GM12874 (cell line): ENCODE data around the gene ZNF507.

Experiments
- CTCF ChIP-seq: IDR thresholded peaks from 2 replicates; pipeline ENCODE4 v1.5.1; 2011; ENCODE audit warnings: low read depth, mild to moderate bottlenecking, control low read depth, low read length, moderate library complexity; ENCODE audit not compliant: insufficient read depth

Gene ZNF507

DNA sequence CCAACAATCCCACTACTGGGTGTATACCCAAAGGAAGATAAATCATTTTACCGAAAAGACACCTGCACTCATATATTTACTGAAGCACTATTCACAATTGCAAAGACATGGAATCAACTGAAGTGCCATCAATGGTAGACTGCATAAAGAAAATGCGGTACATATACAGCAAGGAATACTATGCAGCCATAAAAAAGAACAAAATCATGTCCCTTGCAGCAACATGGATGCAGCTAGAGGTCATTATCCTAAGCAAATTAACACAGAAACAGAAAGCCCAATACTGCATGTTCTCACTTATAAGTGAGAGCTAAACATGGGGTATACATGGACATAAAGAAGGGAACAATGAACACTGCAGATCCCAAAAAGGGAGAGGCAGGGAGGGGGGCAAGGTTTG is 2.7 kb upstream of the ZNF507 start:
- TF ChIP-seq CTCF, result no peak

DNA sequence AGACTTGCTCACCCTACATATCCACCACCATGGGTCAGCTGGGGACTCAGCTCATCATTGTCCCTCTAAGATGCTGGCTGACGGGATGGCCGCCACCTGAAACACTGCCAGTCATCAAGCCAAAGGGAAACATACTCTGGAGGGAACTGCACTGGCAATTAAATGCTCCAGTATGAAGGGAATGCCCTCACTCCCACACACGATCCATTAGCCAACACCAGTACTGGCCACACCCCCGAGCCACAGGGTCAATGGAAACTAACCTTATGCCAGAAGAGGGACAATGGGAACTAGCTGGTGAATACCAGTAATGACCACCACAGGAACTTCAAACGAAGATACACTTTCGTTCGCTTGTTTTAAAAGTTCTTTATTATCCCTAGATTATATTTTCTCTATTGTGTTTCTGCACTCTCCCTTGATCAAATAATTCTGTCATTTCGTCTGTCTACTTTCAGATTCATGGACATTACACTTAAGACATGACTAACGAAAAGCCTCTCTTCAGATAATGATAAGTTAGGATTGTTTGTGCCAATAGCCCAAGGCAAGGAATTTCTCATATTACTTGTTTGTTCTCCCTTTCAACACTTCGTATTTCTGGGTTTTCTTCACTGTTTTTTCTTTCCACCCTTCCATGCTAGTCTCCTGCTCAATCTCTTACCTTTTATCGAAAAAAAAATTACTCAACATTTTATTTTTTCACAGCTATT is 1.7 kb upstream of the ZNF507 start:
- no peak for TF ChIP-seq CTCF

DNA sequence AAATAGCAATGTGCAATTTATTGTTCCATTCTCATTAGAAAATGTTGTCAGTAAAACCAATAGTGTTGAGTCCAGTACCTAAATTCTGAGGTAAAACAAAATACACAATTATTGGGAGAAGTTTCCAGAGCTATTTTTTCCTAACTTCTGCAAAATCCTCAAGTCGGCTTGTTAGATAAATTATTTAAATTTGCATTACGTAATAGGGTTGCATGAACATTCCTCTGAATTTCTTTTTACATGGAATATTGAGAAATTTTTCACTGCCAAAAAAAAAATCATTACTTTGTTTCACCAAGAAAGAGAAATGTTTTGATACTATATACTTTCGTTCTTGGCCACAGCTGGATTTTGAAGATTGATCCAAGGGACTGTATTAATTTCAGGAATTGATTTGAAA is 1.5 kb downstream of the ZNF507 start:
- TF ChIP-seq CTCF, result no peak

DNA sequence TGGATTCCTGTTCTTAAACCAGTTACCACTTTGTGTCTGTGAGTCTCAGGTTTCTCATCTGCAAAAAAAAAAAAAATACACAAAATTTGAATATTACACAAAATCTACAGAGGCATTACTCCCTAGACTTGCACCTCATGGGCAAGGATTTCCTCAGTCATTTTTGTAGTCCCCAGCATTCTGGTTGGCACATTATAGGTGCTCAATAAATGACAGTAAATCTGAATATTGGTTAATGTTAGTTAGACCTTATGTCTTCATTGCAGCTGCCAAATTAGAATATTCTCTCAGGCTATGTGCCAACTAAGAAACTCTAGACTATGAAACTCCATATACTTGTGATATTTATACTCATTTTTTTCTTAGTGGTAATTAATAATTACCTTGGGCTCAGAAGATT is 2.2 kb downstream of the ZNF507 start:
- TF ChIP-seq CTCF, result no peak

DNA sequence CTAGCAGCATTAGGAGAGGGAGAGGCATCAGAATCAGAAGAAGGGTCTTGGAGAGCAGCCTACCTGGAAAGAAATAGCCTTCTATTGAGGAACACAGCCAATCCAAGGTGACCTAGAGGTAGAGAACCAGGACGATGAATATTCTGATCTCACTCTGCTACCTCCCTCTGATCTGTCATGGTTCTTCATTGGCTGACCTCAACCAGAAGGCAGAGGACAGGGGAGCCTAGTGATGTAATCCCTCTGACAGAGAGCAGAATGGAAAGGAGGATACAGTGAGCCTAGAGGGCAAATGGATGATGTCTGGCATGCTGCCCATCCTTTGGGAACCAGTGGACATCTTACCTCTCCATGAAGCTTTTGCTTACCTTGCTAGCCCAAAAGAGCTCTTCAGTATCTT is 3.6 kb downstream of the ZNF507 start:
- TF ChIP-seq CTCF, result no peak

DNA sequence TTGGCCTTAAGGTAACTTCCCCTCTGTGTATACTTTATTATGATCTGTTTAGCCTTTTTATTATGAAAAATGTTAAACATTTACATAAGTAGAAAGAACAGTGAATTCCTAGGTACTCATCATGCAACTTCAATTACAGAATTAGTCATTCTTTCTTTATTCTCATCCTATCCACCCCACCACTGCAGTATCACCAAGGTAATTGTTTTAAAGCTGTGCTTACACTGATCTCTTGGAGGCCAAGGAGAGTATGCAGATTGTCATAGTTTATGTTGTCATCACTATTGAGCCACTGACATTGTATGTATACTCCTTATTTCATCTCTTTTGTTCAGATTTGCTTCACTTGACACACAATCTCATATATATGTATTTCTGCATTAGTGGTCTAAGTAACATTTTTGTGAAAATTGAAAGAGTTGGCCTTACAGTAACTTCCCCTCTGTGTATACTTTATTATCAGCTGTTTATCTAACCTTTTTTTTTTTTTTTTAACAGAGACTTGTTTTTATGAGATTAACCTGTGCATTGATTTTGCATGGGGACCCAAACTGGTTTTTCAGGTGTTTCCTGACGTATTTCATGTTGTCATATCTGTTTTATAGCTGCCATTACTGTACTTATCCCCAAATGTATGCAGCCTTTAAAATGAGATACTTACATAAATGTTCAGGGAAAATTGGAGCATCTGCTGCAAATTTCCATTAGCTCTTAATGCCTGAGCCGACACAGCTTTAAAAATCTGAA is 4.5 kb downstream of the ZNF507 start:
- no peak for TF ChIP-seq CTCF

DNA sequence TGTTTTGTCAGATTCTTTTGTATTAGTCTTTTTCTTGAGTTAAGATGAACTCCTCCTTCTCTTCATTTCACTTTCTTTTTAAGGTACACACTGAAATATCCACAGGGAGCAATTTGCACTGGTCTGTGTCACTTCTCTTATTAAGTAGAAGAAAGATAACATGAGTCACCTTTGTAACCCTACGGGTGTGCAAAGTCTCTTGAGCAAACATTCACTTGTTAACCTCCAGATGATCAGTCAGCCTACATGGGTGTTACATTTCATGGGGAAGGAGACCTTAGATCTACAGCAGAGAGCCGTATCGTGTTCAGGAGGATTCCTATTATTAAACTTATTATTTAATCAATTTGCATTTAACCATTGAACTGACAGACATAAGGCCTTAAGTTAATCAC is 5.1 kb downstream of the ZNF507 start:
- TF ChIP-seq CTCF, result no peak
